Coronary artery (tissue), 2 donors: ENCODE measurements around the gene CMIP.
A peak's percentile ranks its signal among the peaks of the same experiment; 100 is the strongest.

Source experiments
- DNase-seq: peaks from one replicate; pipeline ENCODE4 v3.0.0-alpha.2; 2017; ENCODE audit warnings: low spot score
- H3K27ac ChIP-seq, 2 donors: fragments of 200-600 bp; sonication (generic); one replicate each; pipeline ENCODE4 v1.5.1; 2016 to 2019
- H3K4me3 ChIP-seq: fragments of 200-600 bp; sonication (generic); 2 replicates; pipeline ENCODE4 v1.5.1; 2016; ENCODE audit warnings: mild to moderate bottlenecking, moderate library complexity
- CTCF ChIP-seq: fragments of 200-600 bp; sonication (generic); IDR thresholded peaks from one replicate; pipeline ENCODE4 v1.5.1; 2019; ENCODE audit warnings: antibody characterized with exemption

The CMIP gene

GRCh38 chr16:81455720-81456494 is 11.3 kb downstream of the CMIP start:
- no peak for TF ChIP-seq CTCF
- no peak for DNase-seq
- Histone ChIP-seq H3K27ac (no peak overlapping the region), H3K4me3 (no peak overlapping the region)

- Histone ChIP-seq H3K27ac (no peak overlapping the region), H3K4me3 (no peak overlapping the region)
- no peak for DNase-seq
- no peak for TF ChIP-seq CTCF
These were observed 12.1 kb downstream of the CMIP start for GRCh38 chr16:81456523-81457325.

GRCh38 chr16:81457326-81458133 is 12.9 kb downstream of the CMIP start:
- H3K4me3 ChIP-seq: no peak overlapping the region
- no peak for DNase-seq
- no peak for TF ChIP-seq CTCF
- H3K27ac ChIP-seq: peak overlapping the region in 1 of 2 donors; percentile 9

GRCh38 chr16:81458149-81458669 is 13.6 kb downstream of the CMIP start:
- Histone ChIP-seq H3K4me3 (no peak overlapping the region), H3K27ac (peak overlapping the region in 1 of 2 donors; percentile 4)
- TF ChIP-seq CTCF: no peak
- DNase-seq: no peak

GRCh38 chr16:81458827-81459598 is 14.4 kb downstream of the CMIP start:
- H3K27ac ChIP-seq: no peak overlapping the region
- no peak for TF ChIP-seq CTCF
- DNase-seq: no peak
- H3K4me3 ChIP-seq: no peak overlapping the region

GRCh38 chr16:81460075-81460474 is 15.5 kb downstream of the CMIP start:
- no peak for DNase-seq
- no peak overlapping the region for H3K4me3 ChIP-seq
- no peak overlapping the region for H3K27ac ChIP-seq
- TF ChIP-seq CTCF: no peak
